GM23338 (cell line): ENCODE measurements around the gene LRMDA. TPM values are rescaled to one million over a fixed set of nuclear protein-coding genes. Genes with fewer than 3 reads are reported as not detected.

Experiments
- ATAC-seq: fragments of 200-7000 bp; cut with Tn5 transposase; 3 replicates; pipeline ENCODE4 v1.9.1; 2020
- DNase-seq: peaks from one replicate; pipeline ENCODE4 v3.0.0-alpha.2; 2015; ENCODE audit warnings: low spot score
- H2AFZ ChIP-seq: fragments of 200-600 bp; sonication (generic); 2 replicates; pipeline ENCODE4 v1.8.0; 2016; ENCODE audit warnings: antibody characterized with exemption, mild to moderate bottlenecking, moderate library complexity
- H3F3A ChIP-seq: fragments of 200-600 bp; sonication (generic); replicated peaks from 2 replicates; pipeline ENCODE4 v1.8.0; 2017; ENCODE audit warnings: antibody characterized with exemption, mixed run types, low read depth
- H3K27ac ChIP-seq: fragments of 200-600 bp; sonication (generic); 2 replicates; pipeline ENCODE4 v1.6.1; 2016; ENCODE audit warnings: low read depth
- H3K27me3 ChIP-seq: fragments of 200-600 bp; sonication (generic); 2 replicates; pipeline ENCODE4 v1.8.0; 2016; ENCODE audit warnings: mild to moderate bottlenecking, mixed run types, moderate library complexity; ENCODE audit not compliant: insufficient read depth
- H3K36me3 ChIP-seq: fragments of 200-600 bp; sonication (generic); 2 replicates; pipeline ENCODE4 v1.8.0; 2016; ENCODE audit warnings: mild to moderate bottlenecking; ENCODE audit not compliant: insufficient read depth
- H3K4me1 ChIP-seq: fragments of 200-600 bp; sonication (generic); 2 replicates; pipeline ENCODE4 v1.8.0; 2016; ENCODE audit warnings: mild to moderate bottlenecking, moderate library complexity; ENCODE audit not compliant: insufficient read depth
- H3K4me2 ChIP-seq: fragments of 200-600 bp; sonication (generic); 2 replicates; pipeline ENCODE4 v1.7.1; 2017; ENCODE audit warnings: mixed run types
- H3K4me3 ChIP-seq: fragments of 200-600 bp; sonication (generic); 2 replicates; pipeline ENCODE4 v1.6.1; 2016; ENCODE audit warnings: mixed run types
- H3K79me2 ChIP-seq: fragments of 200-600 bp; sonication (generic); replicated peaks from 2 replicates; pipeline ENCODE4 v1.8.0; 2017; ENCODE audit warnings: mild to moderate bottlenecking; ENCODE audit not compliant: insufficient read depth
- H3K9me2 ChIP-seq: fragments of 200-600 bp; sonication (generic); 2 replicates; pipeline ENCODE4 v1.8.0; 2017; ENCODE audit not compliant: insufficient read depth
- H4K20me1 ChIP-seq: fragments of 200-600 bp; sonication (generic); replicated peaks from 2 replicates; pipeline ENCODE4 v1.8.0; 2017; ENCODE audit warnings: mild to moderate bottlenecking; ENCODE audit not compliant: insufficient read depth
- H3K27ac Mint-ChIP-seq: 2 replicates; pipeline ENCODE4 v1.8.0; 2020; ENCODE audit warnings: inconsistent platforms, mild to moderate bottlenecking, moderate library complexity, mixed read lengths
- H3K27me3 Mint-ChIP-seq: 3 replicates; pipeline ENCODE4 v1.8.0; 2022; ENCODE audit warnings: low read depth, mild to moderate bottlenecking, moderate library complexity, mixed read lengths, inconsistent platforms; ENCODE audit not compliant: insufficient read depth, poor library complexity
- H3K36me3 Mint-ChIP-seq: 3 replicates; pipeline ENCODE4 v1.8.0; 2021; ENCODE audit warnings: low read depth, mild to moderate bottlenecking, inconsistent platforms, moderate library complexity, mixed read lengths
- H3K4me1 Mint-ChIP-seq: 3 replicates; pipeline ENCODE4 v1.8.0; 2020; ENCODE audit warnings: mild to moderate bottlenecking, inconsistent platforms, mixed read lengths
- H3K4me3 Mint-ChIP-seq: 3 replicates; pipeline ENCODE4 v1.8.0; 2021; ENCODE audit warnings: moderate library complexity, mild to moderate bottlenecking, inconsistent platforms, mixed read lengths
- H3K9me3 Mint-ChIP-seq: 3 replicates; pipeline ENCODE4 v1.8.0; 2020; ENCODE audit warnings: moderate library complexity, mild to moderate bottlenecking, inconsistent platforms, mixed read lengths
- CREB1 ChIP-seq: fragments of 250-450 bp; sonication (Bioruptor Pico); IDR thresholded peaks from 2 replicates; pipeline ENCODE4 v1.5.0; 2020; ENCODE audit warnings: low read depth, mild to moderate bottlenecking, moderate library complexity
- CTCF ChIP-seq, 2 experiments: fragments of 200-600 bp in 1 of 2; sonication (generic) in 1 of 2; conservative IDR thresholded peaks; 2 replicates each; pipeline versions ENCODE4 v1.5.1 to v1.6.1; 2016 to 2017; ENCODE audit warnings: antibody characterized with exemption in 2 of 2, low read depth in 2 of 2, mild to moderate bottlenecking in 2 of 2, moderate library complexity in 1 of 2
- ETS1 ChIP-seq: IDR thresholded peaks from 2 replicates; pipeline ENCODE4 v1.6.1; 2016; ENCODE audit warnings: antibody characterized with exemption
- EZH2 ChIP-seq: fragments of 200-600 bp; sonication (generic); IDR thresholded peaks from one replicate; pipeline ENCODE4 v1.8.0; 2017; ENCODE audit warnings: antibody characterized with exemption, mild to moderate bottlenecking, low read depth; ENCODE audit not compliant: unreplicated experiment
- EZH2phosphoT487 ChIP-seq: fragments of 200-600 bp; sonication (generic); IDR thresholded peaks from one replicate; pipeline ENCODE4 v1.8.1; 2018; ENCODE audit warnings: antibody characterized with exemption; ENCODE audit not compliant: unreplicated experiment
- JUNB ChIP-seq: IDR thresholded peaks from one replicate; pipeline ENCODE4 v1.6.1; 2016; ENCODE audit warnings: antibody characterized with exemption; ENCODE audit not compliant: unreplicated experiment
- NANOG ChIP-seq: IDR thresholded peaks from 2 replicates; pipeline ENCODE4 v1.6.1; 2016; ENCODE audit warnings: antibody characterized with exemption, borderline replicate concordance
- POLR2AphosphoS5 ChIP-seq: IDR thresholded peaks from 2 replicates; pipeline ENCODE4 v1.6.1; 2016; ENCODE audit warnings: antibody characterized with exemption, low read depth
- REST ChIP-seq: IDR thresholded peaks from one replicate; pipeline ENCODE4 v1.6.1; 2018; ENCODE audit warnings: antibody characterized with exemption; ENCODE audit not compliant: unreplicated experiment
- STAT1 ChIP-seq: IDR thresholded peaks from one replicate; pipeline ENCODE4 v1.6.1; 2016; ENCODE audit warnings: antibody characterized with exemption; ENCODE audit not compliant: unreplicated experiment
- ZNF114 ChIP-seq: fragments of 250-450 bp; sonication (Bioruptor Pico); IDR thresholded peaks from 2 replicates; pipeline ENCODE4 v1.5.0; 2020; ENCODE audit warnings: mild to moderate bottlenecking, moderate library complexity
- ZNF331 ChIP-seq: fragments of 250-450 bp; sonication (Bioruptor Pico); IDR thresholded peaks from 2 replicates; pipeline ENCODE4 v1.5.0; 2020; ENCODE audit warnings: low read depth, mild to moderate bottlenecking, moderate library complexity
- ZNF462 ChIP-seq: fragments of 250-450 bp; sonication (Bioruptor Pico); IDR thresholded peaks from 2 replicates; pipeline ENCODE4 v1.5.0; 2020; ENCODE audit warnings: mild to moderate bottlenecking, moderate library complexity
- polyA plus RNA-seq: library from polyadenylated mRNA; unstranded; fragments of >200 nt; fragmentation: Nextera tagmentation; extraction: Ambion mirVana; gene quantifications from 2 replicates; pipeline ENCODE4 v1.2.1, GENCODE V29; 2016
- total RNA-seq: library from RNA; depleted of rRNA; stranded (reverse); fragments of >200 nt; shearing (Covaris generic); gene quantifications from 2 replicates; pipeline ENCODE4 v1.2.3, GENCODE V29; 2014

Gene LRMDA
- total and polyA plus RNA-seq, 2 experiments from 2014 or later, result 0.90 to 1.8 TPM

- no peaks in the 10 kb centered on the region for H3K9me3 Mint-ChIP-seq
These were observed 174.9 kb downstream of the LRMDA start for GRCh38 chr10:75606203-75606779.

More at GRCh38 chr10:75606203-75606779, 174.9 kb downstream of the LRMDA start:
- DNase-seq (no peak), ATAC-seq (no peak)
- H3K4me1 Mint-ChIP-seq, result peaks cover 7% of the 10 kb centered on the region; the same call in 2 of the 3 replicates
- Histone ChIP-seq H3F3A (no peaks in the 10 kb centered on the region), H3K79me2 (no peaks in the 10 kb centered on the region), H2AFZ (no peak overlapping the region), H3K36me3 (no peaks in the 10 kb centered on the region), H3K4me3 (no peak overlapping the region), H3K27ac (no peak overlapping the region), H3K9me2 (no peaks in the 10 kb centered on the region), H3K4me1 (peaks cover 4% of the 10 kb centered on the region), H3K4me2 (no peak overlapping the region), H3K27me3 (peaks cover 41% of the 10 kb centered on the region), H4K20me1 (peaks cover 1% of the 10 kb centered on the region; the same call in 1 of the 2 replicates)
- peaks cover 21% of the 10 kb centered on the region for H3K27me3 Mint-ChIP-seq
- no peak overlapping the region for H3K4me3 Mint-ChIP-seq
- no peaks in the 10 kb centered on the region for H3K36me3 Mint-ChIP-seq
- TF ChIP-seq NANOG (no peak), STAT1 (no peak), POLR2AphosphoS5 (no peak), EZH2 (no peak), ZNF331 (no peak), CTCF (conservative IDR thresholded peaks at IDR 0.05; ENCODE audit: low read depth in 2 of 2) (no peak), ETS1 (no peak), EZH2phosphoT487 (no peak), JUNB (no peak), ZNF114 (CRISPR knock-in tag) (no peak), CREB1 (CRISPR knock-in tag) (no peak), ZNF462 (CRISPR knock-in tag) (no peak), REST (no peak)
- no peak overlapping the region for H3K27ac Mint-ChIP-seq
